GM12865 (cell line): ENCODE data around the gene NDST1.

Experiments
- DNase-seq: peaks from one replicate; pipeline ENCODE4 v3.0.0; 2010; ENCODE audit warnings: low read depth
- H3K4me3 ChIP-seq: 2 replicates; pipeline ENCODE4 v1.5.1; 2011; ENCODE audit warnings: mild to moderate bottlenecking, low read depth, low read length, control low read depth
- TF ChIP-seq, protein P1 (sequence below): IDR thresholded peaks from 2 replicates; pipeline ENCODE4 v1.5.1; 2011; ENCODE audit warnings: low read length, control low read depth, low read depth, inconsistent platforms; ENCODE audit not compliant: insufficient read depth; ENCODE audit errors: missing control alignments

Gene NDST1

DNA sequence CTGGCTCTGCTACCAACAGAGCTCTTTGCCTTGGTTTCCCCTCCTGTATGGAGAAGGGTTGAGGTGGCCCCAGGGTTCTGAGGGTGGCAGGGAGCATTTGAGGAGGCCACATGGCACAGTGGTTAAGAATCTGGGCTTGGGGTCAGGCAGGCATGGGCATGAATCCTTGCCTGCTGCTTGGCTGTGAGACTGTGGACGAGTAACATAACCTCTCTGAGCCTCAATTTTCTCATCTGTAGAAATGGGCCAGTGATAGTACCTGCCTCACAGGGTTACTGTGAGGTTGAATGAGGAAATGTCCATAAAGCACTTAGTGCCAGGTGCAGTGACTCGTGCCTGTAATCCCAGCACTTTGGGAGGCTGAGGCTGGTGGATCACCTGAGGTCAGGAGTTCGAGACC, 5.1 kb upstream of the NDST1 start:
- TF ChIP-seq, protein P1, sequence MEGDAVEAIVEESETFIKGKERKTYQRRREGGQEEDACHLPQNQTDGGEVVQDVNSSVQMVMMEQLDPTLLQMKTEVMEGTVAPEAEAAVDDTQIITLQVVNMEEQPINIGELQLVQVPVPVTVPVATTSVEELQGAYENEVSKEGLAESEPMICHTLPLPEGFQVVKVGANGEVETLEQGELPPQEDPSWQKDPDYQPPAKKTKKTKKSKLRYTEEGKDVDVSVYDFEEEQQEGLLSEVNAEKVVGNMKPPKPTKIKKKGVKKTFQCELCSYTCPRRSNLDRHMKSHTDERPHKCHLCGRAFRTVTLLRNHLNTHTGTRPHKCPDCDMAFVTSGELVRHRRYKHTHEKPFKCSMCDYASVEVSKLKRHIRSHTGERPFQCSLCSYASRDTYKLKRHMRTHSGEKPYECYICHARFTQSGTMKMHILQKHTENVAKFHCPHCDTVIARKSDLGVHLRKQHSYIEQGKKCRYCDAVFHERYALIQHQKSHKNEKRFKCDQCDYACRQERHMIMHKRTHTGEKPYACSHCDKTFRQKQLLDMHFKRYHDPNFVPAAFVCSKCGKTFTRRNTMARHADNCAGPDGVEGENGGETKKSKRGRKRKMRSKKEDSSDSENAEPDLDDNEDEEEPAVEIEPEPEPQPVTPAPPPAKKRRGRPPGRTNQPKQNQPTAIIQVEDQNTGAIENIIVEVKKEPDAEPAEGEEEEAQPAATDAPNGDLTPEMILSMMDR, result no peak
- DNase-seq, result no peak
- no peak overlapping the region for H3K4me3 ChIP-seq

- DNase-seq, result no peak
- H3K4me3 ChIP-seq, result no peak overlapping the region
- TF ChIP-seq, protein P1, result no peak
Observed at GRCh38 chr5:150503386-150503785, 4.5 kb upstream of the NDST1 start.

GRCh38 chr5:150503977-150504620, 3.8 kb upstream of the NDST1 start:
- TF ChIP-seq, protein P1, result no peak
- no peak for DNase-seq
- H3K4me3 ChIP-seq, result no peak overlapping the region

DNA sequence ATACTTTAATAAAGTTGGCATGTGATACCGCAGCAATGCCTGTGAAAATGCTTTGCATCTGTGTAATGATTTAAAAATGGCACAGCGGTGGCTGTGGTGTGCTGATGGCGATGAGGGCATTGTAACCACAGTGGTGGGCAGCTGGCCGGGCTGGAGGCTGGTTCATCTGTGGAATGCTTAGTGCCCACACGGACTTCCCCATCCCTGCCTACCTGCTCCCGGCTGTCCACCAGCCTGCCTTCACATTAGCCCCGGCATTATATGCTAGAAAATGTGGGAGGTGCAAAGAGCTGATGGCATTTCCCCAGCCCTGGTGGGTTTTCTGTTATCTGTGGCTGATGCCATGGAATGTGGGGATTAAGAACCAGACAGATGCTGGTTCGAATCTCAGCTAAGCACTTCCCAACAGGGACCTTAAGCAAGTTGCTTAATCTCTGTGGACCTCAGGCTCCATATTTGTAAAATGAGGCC, 2.9 kb upstream of the NDST1 start:
- TF ChIP-seq, protein P1, result no peak
- no peak overlapping the region for H3K4me3 ChIP-seq
- DNase-seq, result no peak

- DNase-seq, result no peak
- TF ChIP-seq, protein P1, result no peak
- H3K4me3 ChIP-seq, result no peak overlapping the region
Observed at GRCh38 chr5:150505816-150506215, 2.1 kb upstream of the NDST1 start.

- TF ChIP-seq, protein P1, result no peak
Observed at GRCh38 chr5:150506571-150507473, 1.1 kb upstream of the NDST1 start.

DNA sequence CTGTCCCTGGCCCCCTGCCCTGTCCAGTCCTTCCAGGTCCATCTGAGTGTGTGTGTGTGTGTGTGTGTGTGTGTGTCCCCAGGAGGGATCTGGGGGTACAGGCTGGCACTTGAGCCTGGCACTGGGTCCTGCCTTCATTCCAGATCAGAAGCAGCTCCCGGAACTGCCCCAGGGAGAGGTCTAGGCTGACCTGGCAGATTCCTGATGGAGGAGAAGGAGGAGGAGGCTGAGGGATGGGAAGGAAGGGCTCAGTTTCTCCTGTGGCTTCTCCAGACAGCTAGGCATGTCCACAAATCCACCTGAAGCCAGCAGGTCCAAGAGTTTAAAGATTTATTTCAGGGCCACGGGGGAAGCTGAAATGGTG, 328 bp downstream of the NDST1 start:
- no peak overlapping the region for H3K4me3 ChIP-seq
- TF ChIP-seq, protein P1, result no peak
- DNase-seq, result no peak

More at GRCh38 chr5:150506571-150507473, 1.1 kb upstream of the NDST1 start:
- no peak overlapping the region for H3K4me3 ChIP-seq
- no peak for DNase-seq
